NCI-H1930 (cell line): Measurements from ENCODE around the gene SPEN.

ENCODE experiments used
- DNase-seq, 2 experiments: peaks; one replicate each; lab custom pipeline; 2025; lab: John Stamatoyannopoulos, UW

Gene SPEN

DNA sequence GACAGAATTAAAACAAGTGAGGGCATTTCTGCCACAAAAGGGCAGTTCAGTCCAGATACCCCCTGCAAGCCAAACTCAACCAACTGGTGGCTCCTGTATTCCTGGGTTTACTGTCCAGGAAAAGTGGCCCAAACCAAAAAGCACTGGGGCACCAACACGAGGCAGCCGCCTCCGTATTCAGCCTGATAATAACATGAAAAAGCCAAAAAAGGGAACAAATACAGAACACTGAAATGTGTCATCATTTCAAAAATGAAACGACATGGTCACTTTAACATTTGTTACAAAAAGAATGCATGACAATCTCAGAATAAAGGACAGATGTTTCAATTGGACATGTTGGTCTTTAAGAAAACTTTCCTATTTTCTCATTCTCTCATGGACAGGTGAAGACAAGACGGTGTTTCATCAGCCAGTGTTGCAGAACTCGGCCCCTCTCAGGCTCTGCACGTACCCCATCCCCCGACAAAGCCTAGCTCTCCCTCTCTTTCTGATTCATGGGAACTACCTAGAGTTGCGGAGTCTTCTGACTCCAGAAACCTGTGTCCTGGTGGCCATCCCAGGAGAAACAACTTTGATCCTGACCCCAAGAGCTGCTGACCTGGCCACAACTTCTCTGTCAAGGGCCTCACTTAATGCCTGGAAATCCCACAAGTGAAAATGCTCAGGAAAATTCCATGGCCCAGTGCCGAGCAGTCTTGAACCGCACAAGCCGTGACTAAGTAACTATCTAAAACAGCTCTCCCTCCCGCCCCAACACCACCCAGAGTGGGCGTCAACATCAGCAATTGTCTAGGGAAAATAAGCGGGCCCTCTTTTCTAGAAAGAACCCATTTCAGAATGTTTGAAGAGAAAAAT lies 101.3 kb downstream of the SPEN start:
- DNase-seq, result no peak

DNA sequence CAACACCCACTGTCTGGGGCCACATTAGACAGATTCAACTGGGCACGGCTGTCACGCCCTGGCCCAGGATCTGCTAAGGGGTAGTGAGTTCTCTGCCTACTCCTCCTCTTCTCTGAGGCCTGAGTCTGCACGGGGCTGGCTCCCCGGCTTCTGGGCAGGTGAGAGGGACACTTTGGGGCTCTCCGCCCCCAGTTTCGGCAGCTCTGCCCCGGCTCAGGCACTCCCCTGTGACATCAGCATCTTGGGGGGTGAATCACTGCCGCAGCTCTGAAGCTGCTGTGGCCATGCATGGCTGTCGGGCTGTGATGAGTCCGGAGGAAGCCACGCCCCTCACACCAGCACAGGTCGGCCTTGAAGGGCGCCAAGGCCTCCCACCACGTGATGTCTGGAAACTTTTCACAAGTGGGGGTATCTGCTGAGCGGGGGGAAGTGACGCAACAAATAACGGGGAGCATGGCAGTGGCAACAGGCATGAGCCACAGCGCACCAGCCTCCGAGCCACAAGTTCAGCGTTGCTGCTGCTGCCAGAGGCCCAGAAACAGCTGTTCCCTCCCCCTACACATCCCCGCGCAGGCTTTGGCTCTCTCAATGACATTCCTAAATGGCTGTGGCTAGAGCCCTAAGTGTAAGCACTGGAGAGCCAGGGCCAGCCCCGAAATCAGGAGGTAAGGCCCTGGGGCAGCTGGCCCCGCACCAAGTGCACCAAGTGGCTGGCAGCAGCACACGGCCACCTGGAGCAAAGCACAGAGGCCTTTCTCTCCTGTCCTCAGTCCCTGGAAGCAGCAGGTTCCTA lies 102.1 kb downstream of the SPEN start:
- DNase-seq, result no peak

DNA sequence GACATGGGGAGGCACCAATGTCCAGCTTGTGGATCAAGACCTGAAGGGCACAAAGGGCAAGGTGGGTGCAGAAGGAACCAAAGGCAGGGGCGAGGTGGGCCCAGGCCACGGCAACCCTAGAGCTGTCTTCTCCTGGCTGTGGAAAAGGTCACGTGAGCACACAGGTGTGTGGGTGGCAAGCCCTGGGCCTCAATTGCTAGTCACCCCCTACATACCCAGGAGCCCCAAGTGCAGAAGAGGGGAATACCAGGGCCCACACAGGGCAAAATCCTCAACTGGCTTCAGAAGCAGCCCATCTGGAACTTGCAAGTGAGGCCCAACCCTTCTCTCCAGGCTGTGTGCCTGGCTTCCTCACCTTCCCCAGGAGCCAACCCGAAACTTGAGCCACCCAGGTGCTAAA lies 102.8 kb downstream of the SPEN start:
- no peak for DNase-seq

DNA sequence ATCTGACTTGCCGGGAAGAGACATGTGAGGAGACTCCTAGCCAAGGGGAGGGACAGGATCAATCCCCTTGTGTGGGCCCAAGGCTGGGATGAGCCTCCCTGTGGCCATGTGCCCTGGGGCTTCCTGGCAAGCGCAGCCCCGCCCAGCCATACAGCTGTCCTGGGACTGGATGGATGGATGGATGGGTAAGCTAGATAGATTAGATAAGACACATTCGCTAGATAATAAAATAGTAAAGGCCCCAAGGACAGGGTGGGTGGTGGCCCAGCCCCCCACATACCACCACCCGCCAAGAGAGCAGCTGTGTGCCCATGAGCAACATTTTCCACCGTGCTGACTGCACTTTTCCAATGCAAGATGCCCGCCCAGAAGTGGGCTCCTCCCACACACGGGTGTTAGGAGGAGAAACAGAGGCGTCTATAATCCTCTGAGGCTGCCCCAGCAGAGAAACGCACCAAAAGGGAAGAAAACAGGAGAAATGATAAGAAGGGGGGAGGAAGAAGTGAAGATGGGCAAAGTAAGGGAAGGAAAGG lies 103.3 kb downstream of the SPEN start:
- no peak for DNase-seq

DNA sequence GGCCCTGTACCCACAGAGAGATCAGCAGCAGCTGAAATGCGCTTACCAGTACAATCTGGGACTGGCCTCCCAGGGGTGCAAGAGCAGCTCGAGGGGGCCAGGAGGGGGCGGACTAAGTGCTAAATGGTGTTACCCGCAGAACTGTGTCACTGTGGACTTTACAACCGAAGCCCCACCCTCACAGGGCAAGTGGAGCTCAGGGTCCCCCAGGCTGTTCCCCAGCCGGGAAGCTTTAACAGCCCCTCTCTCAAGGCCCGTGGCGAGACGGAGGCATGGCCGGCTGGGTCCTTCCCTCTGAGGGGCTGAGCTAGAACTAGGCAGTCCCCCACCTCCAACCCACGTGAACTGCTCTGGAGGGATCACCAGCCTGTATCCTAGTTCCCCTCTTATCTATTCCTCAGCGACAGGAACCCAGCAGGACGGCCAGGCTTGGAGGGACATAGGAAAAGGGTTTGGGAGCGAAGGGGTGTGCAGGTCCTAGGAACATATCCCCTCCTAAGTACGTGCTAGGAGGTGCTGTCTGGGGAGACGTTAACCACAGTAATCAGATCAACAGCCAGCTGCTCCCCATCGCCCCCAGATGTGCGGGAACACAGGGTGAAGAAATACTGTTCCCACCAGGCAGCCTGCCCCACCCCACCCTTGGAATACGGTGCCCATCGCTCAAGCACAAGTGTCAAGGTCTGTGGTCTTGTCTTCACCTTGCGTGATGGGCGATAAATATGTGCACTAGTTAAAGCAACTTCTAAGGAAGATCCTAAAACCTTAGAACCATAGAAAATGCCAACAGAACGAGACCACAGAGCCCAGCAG lies 104.0 kb downstream of the SPEN start:
- DNase-seq, result no peak

DNA sequence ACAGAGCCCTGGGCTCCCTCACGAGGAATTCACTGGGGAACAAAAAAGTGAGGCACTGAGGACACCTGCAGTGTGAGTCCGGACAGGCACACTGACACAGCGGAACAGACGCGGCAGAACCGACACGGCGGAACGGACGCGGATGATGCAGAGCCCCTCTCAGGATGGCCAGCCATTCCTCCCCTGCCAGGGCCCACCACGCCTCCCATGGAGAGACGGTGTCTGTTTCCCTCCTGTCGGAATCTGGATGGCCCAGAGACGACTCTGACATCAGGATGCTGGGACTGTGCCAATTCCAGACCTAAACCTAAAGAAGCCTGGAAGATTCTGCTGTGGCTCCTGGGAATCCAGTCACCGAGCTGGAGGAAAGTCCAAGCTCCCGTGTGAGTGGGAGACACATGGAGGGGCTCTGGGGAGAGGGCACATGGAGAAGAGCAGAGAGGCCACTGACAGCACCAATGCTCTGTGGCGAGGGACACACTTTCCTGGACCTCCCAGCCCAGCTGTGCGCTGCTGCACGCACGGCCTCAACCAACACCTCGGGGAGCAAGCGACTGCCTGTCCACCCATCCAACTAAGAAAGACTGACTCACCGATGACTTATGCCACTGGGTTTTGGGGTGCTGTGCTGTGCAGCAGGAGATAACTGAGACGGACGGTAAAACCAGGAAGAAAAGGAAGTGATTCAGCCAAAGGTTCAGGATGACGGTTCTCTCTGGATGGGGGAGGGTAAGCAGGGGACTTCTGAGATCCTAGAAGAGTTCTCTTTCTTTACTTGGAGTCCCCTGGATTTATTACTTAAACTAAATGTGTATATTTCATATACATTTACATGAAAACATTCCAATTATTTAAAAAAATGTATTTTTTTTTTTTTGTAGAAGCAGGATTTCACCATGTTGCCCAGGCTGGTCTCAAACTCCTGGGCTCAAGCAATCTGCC lies 105.1 kb downstream of the SPEN start:
- no peak for DNase-seq

DNA sequence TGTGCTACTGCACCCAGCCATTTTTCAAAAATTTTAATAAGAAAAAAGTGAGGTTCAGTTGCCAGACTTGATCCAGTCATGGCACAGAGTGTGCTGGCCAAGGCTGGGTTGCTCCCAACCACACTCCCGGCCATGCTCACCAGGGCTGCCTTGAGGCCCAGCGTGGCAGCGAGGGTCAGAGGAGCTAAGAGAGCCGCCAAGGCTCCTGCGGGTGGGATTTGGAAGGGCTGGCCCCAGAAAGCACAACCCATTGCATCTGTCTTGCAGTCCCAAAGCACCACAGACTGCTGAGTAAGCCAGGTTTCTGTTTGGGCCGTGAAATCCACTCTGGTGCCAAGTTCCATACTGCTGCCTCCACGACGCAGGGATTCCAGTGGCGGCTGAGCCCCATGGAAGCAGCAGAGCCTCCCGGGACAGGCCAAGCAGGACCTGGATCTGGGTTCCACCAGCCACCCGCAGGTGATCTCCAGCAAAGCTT lies 105.8 kb downstream of the SPEN start:
- DNase-seq, result no peak

DNA sequence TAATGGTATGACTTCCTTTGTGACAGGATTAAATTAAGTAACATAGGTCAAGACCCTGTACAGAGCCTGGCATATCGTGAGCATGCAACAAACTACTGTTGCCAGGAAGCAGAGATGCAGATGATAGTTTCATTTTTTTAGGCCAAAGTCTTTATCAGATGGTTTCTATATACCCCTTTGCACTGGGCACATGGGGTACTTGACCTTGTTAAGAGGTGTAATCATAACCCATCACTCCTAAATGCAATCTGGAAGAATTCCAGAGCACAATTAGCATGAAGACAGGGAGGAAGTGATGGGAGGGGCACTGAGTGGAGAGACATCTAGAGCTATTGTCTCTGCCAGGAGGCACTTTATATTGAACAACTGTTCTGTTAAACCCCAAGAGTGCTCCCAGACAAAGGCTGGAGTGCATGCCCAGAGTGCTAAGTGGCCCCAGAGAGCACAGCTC lies 106.3 kb downstream of the SPEN start:
- DNase-seq, result no peak

DNA sequence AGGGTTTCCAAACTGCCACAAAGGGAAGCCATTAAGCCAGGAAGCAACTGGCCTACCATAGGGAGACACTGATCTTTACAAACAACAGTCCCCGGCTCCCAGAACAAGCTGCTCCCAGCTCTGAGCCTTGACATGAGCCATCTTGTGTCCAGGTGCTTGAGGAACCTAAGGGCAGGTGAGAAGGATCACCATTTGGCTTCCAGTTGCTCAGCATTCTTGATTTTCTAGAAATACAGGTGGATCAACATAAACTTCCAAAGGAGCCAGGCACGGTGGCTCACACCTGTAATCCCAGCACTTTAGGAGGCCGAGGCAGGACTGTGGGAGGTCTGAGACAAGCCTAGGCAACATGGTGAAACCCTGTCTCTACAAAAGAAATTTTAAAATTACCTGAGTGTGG lies 106.8 kb downstream of the SPEN start:
- DNase-seq, result no peak

DNA sequence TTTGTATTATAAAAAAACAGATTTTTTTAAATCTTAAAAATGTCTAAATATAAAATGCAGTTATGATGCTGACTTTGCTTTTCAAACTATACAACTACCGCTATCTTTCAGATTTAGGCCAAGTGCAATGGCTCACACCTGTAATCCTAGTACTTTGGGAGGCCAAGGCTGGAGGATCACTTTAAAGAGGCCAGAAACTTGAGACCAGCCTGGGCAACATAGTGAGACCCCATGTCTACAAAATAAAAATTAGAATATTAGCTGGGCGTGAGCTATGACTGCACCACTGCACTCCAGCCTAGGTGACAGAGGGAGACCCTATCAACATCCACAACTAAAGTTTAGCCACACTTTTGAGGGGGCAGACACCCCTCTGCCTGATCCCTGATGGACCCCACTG lies 108.0 kb downstream of the SPEN start:
- no peak for DNase-seq

DNA sequence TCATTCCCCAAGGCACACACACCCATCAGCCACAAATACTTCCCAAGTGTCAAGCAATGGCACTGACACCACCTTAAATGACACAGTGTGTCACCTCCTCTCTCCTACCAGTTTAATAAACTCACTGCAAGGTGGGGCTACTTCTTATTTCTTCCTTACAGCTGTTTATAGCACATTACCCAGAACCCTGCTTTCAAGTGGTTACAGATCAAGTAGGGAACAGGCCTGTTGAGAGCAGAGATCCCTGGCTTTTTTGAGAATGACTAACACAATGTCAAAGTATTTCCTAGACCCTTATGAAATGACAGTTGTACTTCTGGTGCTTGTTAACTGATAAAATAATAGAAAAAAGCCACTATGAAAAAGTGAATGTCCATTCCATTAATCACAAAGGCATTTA lies 108.6 kb downstream of the SPEN start:
- no peak for DNase-seq

DNA sequence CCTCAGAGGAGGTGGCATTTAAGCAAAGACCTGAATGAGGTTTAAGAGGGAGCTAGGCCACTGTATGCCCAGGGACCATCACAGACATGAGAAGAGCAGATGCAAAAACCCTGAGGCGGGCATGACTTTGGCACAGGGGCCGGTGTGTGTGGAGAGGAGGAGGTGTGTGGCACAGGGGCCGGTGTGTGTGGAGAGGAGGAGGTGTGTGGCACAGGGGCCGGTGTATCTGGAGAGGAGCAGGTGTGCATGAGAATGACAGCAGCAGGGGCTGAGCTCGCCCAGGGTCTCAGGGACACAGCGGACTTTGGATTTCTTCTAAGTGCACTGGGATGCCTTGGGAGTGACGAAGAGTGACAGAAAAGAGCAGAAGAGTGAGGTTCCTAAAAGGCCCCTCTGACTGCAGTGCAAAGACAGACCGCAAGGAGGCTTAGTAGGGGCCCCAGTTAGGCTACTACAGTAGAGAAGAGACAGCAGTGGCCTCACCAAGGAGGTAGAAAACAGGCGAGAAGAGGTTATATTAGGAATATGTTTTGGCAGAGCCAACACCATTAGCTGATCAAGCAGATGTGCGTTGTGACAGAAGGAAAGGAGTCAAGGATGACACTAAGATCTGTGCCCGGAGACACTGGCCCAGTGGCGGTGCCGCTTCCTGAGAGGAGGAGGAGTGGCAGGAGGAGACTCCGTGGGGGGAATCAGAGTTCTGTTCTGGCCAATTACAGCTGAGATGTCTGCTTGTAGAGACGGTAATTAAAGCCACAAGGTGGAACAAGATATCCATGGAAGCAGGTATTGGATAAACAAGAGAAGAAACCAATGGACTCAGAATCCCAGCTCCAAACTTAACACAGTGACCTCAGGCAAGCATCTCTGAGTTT lies 110.0 kb downstream of the SPEN start:
- no peak for DNase-seq

DNA sequence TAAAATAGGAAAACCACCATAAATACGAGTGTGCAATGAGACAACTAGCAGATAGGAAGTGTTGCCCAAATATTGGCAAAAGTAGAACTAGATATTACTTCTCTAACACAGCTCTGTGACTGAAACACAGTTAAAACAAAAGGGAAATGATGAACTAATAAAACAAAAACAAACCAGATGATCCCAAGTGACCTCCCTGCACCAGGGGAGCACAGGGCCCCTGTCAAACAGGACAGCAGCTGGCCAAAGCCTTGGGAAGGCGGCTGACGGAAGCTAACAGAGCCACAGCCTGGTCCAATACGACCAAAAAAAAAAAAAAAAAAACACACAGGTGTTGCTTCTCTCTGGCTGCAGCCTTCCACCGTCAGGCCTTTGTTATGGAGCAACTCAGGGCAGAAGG lies 110.6 kb downstream of the SPEN start:
- DNase-seq, result no peak

DNA sequence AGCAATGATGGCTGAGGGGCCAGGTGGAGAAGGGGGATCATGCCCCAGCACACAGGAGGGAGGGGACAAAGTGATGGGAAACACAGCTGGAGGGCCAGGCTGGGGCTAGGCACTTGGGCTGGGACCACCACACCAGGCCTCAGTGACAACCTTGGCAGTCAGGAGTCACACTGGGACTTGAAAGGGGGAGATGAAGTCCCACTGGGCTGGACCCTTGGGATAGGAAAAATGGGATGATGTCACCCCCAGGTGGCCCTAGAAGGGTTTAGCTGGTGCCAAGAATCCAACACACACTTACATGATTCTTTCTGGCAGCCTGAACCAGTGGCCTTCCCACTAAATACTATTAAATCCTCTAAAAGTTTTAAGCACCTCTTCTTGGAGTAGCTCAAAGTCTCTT lies 111.3 kb downstream of the SPEN start:
- no peak for DNase-seq

DNA sequence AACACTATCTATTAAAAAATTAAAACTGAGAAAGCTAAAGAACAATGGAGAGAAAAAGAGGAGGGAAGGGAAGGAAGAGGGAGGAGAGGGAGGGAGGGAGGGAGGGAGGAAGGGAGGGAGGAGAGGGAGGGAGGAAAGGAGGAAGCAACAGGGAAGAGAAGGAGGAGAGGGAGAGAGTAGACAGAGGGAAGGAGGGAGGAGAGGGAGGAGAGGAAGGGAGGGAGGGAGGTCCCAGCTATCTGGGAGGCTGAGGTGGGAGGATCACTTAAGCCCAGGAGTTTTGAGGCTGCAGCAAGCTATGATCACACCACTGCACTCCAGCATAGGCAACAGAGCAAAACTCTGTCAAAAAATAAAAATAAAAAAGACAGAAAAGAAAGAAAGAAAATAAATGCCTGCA lies 111.9 kb downstream of the SPEN start:
- no peak for DNase-seq

DNA sequence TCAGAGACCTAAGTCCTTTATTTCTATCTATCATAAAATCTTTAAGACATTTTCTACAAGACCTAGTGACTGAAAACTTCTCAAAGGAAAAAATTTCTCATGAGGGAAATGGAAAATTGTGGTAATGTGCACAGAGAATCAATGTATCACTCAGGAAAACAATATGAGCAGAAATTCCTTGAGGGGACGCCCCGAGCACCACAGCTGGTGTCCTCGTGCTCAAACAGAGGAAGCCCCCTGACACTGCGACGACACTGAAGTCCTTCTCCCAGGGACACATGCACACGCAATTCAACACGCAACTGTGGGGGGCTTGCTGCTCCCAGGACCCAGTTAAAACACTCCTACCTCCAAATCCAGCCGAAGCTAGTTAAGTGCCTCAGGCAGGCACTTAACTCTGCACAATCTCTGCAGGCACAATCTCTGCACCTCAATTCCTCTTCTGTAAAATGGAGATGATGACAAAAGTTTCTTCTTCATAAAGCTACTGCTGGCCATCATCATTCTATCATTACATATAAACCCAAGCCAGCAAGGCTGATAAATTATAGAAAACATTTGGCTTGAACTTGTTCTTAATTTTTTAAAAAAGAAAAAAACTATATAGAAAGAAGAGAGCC lies 112.4 kb downstream of the SPEN start:
- no peak for DNase-seq

DNA sequence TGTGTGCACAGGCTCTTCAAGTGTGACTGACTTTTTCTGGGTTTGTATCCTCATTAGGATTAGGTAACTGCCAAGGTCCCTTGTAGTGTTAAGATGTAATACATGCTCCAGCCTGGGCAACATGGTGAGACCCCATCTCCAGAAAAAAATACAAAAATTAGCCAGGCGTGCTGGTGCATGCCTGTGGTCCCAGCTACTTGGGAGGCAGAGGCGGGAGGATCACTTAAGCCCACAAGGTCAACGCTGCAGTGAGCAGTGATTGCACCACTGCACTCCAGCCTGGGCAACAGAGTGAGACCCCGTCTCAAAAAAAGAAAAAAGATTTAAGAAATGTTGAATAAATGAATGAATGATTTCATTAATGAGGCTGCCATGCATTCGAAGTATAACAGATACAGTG lies 113.3 kb downstream of the SPEN start:
- no peak for DNase-seq

DNA sequence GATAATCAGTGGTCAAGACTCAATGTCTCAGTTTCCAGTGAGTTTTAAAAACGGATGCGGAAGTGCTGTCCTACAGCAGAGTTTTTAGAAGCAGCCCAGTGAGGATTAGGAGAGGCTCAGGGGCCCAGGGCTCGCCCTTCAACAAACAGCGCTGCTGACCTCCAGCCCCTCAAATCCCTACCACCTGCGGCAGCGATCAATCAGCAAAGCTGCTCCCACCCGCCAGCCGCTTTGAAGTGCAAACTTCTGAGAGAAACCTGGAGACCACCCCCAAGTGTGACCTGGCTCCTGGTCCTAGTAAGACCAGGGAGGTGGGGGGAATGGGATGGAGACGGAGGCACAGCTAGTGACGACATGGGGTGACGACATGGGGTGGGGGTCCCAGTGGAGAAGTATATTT lies 114.0 kb downstream of the SPEN start:
- DNase-seq, result no peak

DNA sequence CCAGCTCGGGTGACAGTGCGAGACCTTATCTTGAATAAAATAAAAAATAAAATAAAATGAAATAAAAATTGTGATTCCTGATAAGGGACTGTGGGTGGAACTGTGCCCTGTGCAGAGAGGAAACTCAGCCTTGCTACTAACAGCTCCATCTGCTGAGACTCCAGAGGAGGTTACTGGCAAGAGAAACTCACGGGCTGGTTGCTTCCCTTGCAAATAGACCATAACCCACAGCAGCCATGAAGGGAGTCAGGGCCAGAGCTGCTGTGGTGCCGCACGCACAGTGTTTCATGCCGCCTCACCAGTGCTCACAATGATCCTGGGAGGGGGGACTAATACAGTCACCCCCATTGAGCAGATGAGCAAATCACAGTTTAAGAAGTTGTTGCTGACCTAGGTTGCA lies 114.7 kb downstream of the SPEN start:
- DNase-seq, result no peak
